Caco-2 (cell line): ENCODE data around the gene RTKN. TPM values are rescaled to one million over a fixed set of nuclear protein-coding genes. Genes with fewer than 3 reads are reported as not detected.

Experiments used
- BruUV-seq: library from RNA; stranded (reverse); fragments of 400-500 nt; replicated peaks from 2 replicates; lab custom pipeline; 2021; lab: Mats Ljungman, UMichigan
- CTCF ChIA-PET: fragments of 300-600 bp; sonication (Branson Sonifier 250); formaldehyde crosslinking; loops from one replicate; lab custom pipeline; 2022; ENCODE audit warnings: antibody characterized with exemption; lab: Charles Lee
- POLR2A ChIA-PET: fragments of 300-600 bp; sonication (Branson Sonifier 250); formaldehyde crosslinking; loops from one replicate; lab custom pipeline; 2022; ENCODE audit warnings: antibody characterized with exemption; lab: Charles Lee
- DNase-seq, 2 experiments: peaks; one replicate each; pipeline versions ENCODE4 v3.0.0 to v3.0.0-alpha.2; 2020 to 2022
- H3K27me3 ChIP-seq: replicated peaks from 2 replicates; pipeline ENCODE4 v1.6.0; 2011; ENCODE audit warnings: low read length; ENCODE audit not compliant: control insufficient read depth, insufficient read depth
- H3K36me3 ChIP-seq: 2 replicates; pipeline ENCODE4 v1.5.1; 2011; ENCODE audit warnings: low read length; ENCODE audit not compliant: control insufficient read depth, insufficient read depth
- H3K4me1 ChIP-seq: fragments of 250-450 bp; sonication (Bioruptor Pico); 2 replicates; pipeline ENCODE4 v1.5.1; 2020; ENCODE audit warnings: mild to moderate bottlenecking
- H3K4me3 ChIP-seq: 2 replicates; pipeline ENCODE4 v1.5.1; 2011; ENCODE audit warnings: low read depth, mild to moderate bottlenecking, control low read depth, low read length
- H3K9me3 ChIP-seq: fragments of 250-450 bp; sonication (Bioruptor Pico); 2 replicates; pipeline ENCODE4 v1.5.1; 2020; ENCODE audit warnings: mild to moderate bottlenecking, moderate library complexity
- H3K27ac Mint-ChIP-seq: one replicate; pipeline ENCODE4 v1.8.0; 2022; ENCODE audit warnings: mixed read lengths; ENCODE audit not compliant: unreplicated experiment
- H3K27me3 Mint-ChIP-seq: one replicate; pipeline ENCODE4 v1.8.0; 2022; ENCODE audit warnings: mixed read lengths; ENCODE audit not compliant: insufficient read depth, unreplicated experiment
- H3K36me3 Mint-ChIP-seq: one replicate; pipeline ENCODE4 v1.8.0; 2022; ENCODE audit warnings: mild to moderate bottlenecking, mixed read lengths; ENCODE audit not compliant: insufficient read depth, unreplicated experiment
- H3K4me1 Mint-ChIP-seq: one replicate; pipeline ENCODE4 v1.8.0; 2022; ENCODE audit warnings: low read depth, mixed read lengths; ENCODE audit not compliant: unreplicated experiment
- H3K4me3 Mint-ChIP-seq: one replicate; pipeline ENCODE4 v1.8.0; 2022; ENCODE audit warnings: mild to moderate bottlenecking, moderate library complexity, mixed read lengths; ENCODE audit not compliant: unreplicated experiment
- H3K9me3 Mint-ChIP-seq: one replicate; pipeline ENCODE4 v1.8.0; 2022; ENCODE audit warnings: mixed read lengths; ENCODE audit not compliant: unreplicated experiment
- intact Hi-C: fragments of 100-400 bp; cut with micrococcal nuclease; formaldehyde crosslinking; loops from one replicate; pipeline ENCODE4 v1.10.0; 2022; ENCODE audit not compliant: unreplicated experiment
- total RNA-seq: library from RNA; stranded (reverse); gene quantifications from 2 replicates; pipeline ENCODE4 v1.2.3, GENCODE V29; 2022
- TF ChIP-seq, protein P1 (sequence below), 2 experiments: fragments of 200-600 bp in 1 of 2; IDR thresholded peaks; 1 replicate in 1 of 2; 2 replicates in 1 of 2; pipeline versions ENCODE4 v1.5.1 to v1.8.0; 2011 to 2022; ENCODE audit warnings: antibody characterized with exemption in 1 of 2, control low read depth in 1 of 2, inconsistent platforms in 1 of 2, low read depth in 1 of 2, low read length in 1 of 2, mild to moderate bottlenecking in 1 of 2, moderate library complexity in 1 of 2; ENCODE audit not compliant: insufficient read depth in 1 of 2, severe bottlenecking in 1 of 2, unreplicated experiment in 1 of 2

The RTKN gene
- total RNA-seq, 1 experiment from 2014 or later = 123 TPM

DNA sequence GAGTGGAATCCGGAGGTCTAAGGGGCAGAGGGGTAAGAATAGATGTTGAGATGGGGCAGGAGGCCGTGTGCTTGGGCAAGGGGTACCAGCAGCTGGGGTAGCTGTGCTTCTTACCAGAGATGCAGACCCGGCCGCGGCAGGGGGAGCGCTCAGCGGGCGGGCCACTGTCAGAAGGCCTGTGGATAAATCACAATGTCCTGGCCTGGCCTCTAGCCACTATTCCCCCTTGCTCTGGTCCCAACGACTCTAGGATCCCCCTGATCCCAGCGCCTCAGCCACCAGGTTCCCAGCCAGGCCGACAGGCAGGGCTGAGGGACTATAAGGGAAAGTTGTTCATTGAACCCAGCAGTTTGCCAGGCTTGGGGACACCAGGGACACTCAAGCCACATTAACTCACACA, 11.2 kb downstream of the RTKN start:
- Mint-ChIP-seq H3K4me1 (no peaks in the 10 kb centered on the region), H3K27me3 (no peaks in the 10 kb centered on the region), H3K36me3 (peaks cover 72% of the 10 kb centered on the region), H3K27ac (no peak overlapping the region), H3K4me3 (no peak overlapping the region), H3K9me3 (no peaks in the 10 kb centered on the region)
- no peak for DNase-seq
- intact Hi-C loops = no loop called here
- H3K36me3 ChIP-seq = peaks cover 8% of the 10 kb centered on the region
- POLR2A ChIA-PET = interaction anchor here (0.5 to 0.8 kb wide), 2 partner anchors 10 to 31 kb away, joined by 3 read pairs; no protein-coding TSS in a partner anchor
- no peaks in the 10 kb centered on the region for H3K4me1 ChIP-seq
- no TSS peak for BruUV-seq
- TF ChIP-seq, protein P1, sequence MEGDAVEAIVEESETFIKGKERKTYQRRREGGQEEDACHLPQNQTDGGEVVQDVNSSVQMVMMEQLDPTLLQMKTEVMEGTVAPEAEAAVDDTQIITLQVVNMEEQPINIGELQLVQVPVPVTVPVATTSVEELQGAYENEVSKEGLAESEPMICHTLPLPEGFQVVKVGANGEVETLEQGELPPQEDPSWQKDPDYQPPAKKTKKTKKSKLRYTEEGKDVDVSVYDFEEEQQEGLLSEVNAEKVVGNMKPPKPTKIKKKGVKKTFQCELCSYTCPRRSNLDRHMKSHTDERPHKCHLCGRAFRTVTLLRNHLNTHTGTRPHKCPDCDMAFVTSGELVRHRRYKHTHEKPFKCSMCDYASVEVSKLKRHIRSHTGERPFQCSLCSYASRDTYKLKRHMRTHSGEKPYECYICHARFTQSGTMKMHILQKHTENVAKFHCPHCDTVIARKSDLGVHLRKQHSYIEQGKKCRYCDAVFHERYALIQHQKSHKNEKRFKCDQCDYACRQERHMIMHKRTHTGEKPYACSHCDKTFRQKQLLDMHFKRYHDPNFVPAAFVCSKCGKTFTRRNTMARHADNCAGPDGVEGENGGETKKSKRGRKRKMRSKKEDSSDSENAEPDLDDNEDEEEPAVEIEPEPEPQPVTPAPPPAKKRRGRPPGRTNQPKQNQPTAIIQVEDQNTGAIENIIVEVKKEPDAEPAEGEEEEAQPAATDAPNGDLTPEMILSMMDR (IDR thresholded peaks at IDR 0.05; ENCODE audit: insufficient read depth in 1 of 2, low read depth in 1 of 2, low read length in 1 of 2, severe bottlenecking in 1 of 2, unreplicated experiment in 1 of 2) = no peak
- H3K4me3 ChIP-seq = no peak overlapping the region
- no peaks in the 10 kb centered on the region for H3K9me3 ChIP-seq
- CTCF ChIA-PET = no interaction called here
- H3K27me3 ChIP-seq = no peaks in the 10 kb centered on the region

DNA sequence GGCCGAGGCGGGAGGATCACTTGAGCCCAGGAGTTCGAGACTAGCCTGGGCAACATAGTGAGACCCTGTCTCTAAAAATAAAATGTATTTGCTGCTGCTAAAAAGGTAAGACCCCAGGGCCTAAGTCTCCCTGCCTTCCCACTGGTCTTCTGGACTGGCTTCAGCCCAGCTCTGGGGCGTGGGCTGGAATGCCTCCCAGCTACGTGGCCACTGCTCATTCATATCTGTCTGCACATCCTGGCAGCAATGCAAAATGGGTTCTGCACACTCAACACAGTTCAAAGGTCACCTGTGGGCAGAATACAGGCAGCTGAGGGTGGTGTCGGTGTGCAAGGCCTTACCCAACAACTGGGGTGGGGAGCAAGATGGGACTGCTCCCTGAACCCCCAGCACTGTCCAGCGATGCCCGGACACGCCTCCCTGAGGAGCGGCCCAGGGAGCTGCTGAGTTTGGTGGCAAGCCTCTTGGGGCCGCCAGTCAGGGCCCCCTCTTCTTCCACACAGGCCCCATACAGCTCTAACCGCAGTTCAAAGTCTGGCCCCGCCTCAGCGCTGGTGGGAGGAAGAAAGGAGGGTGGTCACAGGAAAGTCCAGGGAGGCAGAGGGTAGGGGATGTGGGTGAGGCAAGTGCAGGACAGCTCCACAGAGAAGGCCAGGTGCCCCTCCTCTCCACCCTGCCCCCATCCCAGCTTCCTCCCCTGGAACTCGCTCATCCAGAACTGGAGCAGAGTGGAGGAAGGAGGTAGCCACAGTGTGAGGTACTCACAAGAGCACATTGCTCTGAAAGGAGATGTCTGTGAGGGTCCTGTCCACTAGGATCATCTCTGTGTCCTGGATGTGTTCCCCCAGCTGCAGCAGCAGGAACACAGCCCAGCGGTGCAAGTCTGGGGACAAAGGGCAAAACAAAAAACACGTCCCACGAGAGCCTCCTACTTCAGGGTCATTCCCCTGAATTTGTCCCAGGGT, 12.0 kb downstream of the RTKN start:
- DNase-seq = no peak
- TF ChIP-seq, protein P1 (IDR thresholded peaks at IDR 0.05; ENCODE audit: insufficient read depth in 1 of 2, low read depth in 1 of 2, low read length in 1 of 2, severe bottlenecking in 1 of 2, unreplicated experiment in 1 of 2) = no peak
- peaks cover 7% of the 10 kb centered on the region for H3K36me3 ChIP-seq
- no peaks in the 10 kb centered on the region for H3K27me3 ChIP-seq
- H3K27ac Mint-ChIP-seq = no peak overlapping the region
- H3K9me3 Mint-ChIP-seq = no peaks in the 10 kb centered on the region
- BruUV-seq = no TSS peak
- H3K4me1 ChIP-seq = no peaks in the 10 kb centered on the region
- H3K36me3 Mint-ChIP-seq = peaks cover 79% of the 10 kb centered on the region
- H3K4me3 ChIP-seq = no peak overlapping the region
- intact Hi-C loops = no loop called here
- no peaks in the 10 kb centered on the region for H3K4me1 Mint-ChIP-seq
- CTCF ChIA-PET = interaction anchor here (1.6 kb wide), 1 partner anchor 38 kb away, joined by 5 read pairs; no protein-coding TSS in a partner anchor
- H3K4me3 Mint-ChIP-seq = no peak overlapping the region
- H3K27me3 Mint-ChIP-seq = no peaks in the 10 kb centered on the region
- POLR2A ChIA-PET = interaction anchor here (0.5 kb wide), 1 partner anchor 32 kb away, joined by 3 read pairs; no protein-coding TSS in a partner anchor
- no peaks in the 10 kb centered on the region for H3K9me3 ChIP-seq

DNA sequence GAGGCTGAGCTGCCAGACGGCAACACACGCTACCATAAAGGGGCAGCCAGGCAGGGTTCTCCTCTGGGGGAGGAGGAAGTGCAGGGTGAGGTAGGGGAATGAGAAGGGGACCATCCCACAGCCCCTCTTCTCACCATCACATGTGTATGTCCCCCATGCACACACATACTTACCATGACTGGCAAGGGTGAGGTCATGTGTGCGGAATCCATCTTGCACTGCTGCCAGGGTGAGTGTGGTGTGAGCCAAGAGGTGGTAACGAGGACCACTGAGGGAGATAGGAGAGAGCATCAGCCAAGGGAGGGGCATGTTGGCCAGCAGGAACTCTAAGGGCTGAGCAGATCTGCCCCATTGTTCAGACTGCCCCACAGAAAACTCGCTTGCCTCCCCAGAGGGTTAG, 13.1 kb downstream of the RTKN start:
- POLR2A ChIA-PET = no interaction called here
- no TSS peak for BruUV-seq
- Histone ChIP-seq H3K4me3 (no peak overlapping the region), H3K36me3 (peaks cover 6% of the 10 kb centered on the region), H3K4me1 (no peaks in the 10 kb centered on the region), H3K9me3 (no peaks in the 10 kb centered on the region), H3K27me3 (no peaks in the 10 kb centered on the region)
- Mint-ChIP-seq H3K36me3 (peaks cover 86% of the 10 kb centered on the region), H3K27ac (no peak overlapping the region), H3K9me3 (no peaks in the 10 kb centered on the region), H3K4me1 (no peaks in the 10 kb centered on the region), H3K4me3 (no peak overlapping the region), H3K27me3 (no peaks in the 10 kb centered on the region)
- DNase-seq = no peak
- TF ChIP-seq, protein P1 (IDR thresholded peaks at IDR 0.05; ENCODE audit: insufficient read depth in 1 of 2, low read depth in 1 of 2, low read length in 1 of 2, severe bottlenecking in 1 of 2, unreplicated experiment in 1 of 2) = no peak
- CTCF ChIA-PET = interaction anchor here (1.6 kb wide), 1 partner anchor 37 kb away, joined by 5 read pairs; no protein-coding TSS in a partner anchor
- intact Hi-C loops = no loop called here
